GM21786 (cell line): ENCODE data around the gene TANC1.

ENCODE experiments used
- ATAC-seq: cut with Tn5 transposase; IDR thresholded peaks from one replicate; pipeline ENCODE4 v1.9.1; 2021; ENCODE audit not compliant: unreplicated experiment

The TANC1 gene

DNA sequence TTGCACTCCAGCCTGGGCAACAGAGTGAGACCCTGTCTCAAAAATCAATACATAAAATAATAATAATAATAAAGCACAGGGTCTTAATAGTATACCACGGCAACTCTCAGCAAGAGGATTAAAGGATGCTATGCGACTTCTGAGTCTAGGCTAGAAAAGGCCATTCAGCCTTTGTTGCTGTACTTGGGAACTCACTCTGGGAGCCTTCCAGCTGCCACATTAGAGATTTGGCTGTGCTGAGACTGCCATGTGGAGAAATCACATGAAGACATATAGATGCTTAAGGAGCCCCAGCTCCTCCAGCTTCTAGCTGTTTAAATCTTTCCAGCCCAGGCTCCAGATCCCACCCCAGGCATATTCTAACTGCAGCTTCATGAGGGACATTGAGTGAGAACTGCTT is 8.2 kb upstream of the TANC1 start:
- no peak for ATAC-seq

- no peak for ATAC-seq
These were observed 6.4 kb upstream of the TANC1 start for GRCh38 chr2:158962074-158962473.

DNA sequence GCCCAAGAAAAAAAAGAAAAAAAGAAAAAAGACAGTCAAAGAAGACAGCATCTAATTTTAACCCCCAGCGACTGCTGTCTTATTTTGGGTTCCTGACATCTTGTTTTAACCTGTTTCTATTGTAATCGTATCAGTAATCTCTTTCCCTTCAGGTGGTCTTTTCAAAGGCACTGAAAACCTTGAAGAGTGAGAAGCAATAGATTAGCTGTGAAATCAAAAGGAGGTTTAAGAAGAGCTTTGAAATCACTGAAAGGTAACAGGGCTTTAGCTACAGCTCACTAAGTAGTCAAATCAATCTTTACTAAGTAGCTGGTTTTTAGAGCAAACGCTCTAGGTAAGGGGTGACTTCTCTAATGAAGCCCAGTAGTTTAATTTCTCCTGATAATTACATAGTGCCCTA is 5.4 kb upstream of the TANC1 start:
- ATAC-seq = no peak

DNA sequence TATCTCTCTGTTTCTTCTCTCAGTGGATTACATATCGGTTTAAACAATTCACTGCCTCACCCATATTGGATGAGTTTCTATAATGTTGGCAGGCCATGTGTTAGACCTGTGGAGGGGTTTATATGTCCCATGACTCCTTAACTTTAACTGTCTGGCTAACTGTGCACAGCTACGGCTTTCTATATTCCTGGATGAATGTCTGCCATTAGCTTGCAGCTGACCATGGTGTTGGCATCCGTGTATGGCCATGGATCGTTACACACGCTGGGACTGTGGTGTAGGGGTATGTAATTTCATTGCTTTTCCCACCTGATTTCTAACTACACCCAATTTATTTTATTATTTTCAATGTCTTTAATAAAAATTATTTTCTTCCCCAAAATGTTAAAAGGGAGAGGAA is 3.3 kb upstream of the TANC1 start:
- ATAC-seq = no peak

GRCh38 chr2:158965641-158966040 is 2.8 kb upstream of the TANC1 start:
- no peak for ATAC-seq

DNA sequence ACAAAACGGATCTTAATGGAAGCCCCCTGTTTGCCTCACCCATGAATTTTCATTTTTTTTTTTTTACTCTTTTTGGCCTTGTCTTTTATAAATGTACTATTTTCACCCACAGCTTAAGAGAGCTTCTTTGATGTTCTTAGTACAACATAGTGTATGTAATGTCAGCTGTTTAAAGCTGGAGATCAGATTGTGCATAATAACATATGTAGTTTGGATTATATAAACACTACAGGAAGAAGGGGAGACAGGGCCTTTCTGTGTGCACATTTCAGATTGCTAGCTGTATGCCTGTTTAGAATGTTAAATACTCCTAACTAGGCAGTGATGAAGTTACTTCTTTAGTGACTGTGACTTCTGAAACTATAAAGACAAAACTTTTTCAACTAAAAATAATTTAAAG is 2.1 kb upstream of the TANC1 start:
- ATAC-seq = no peak

GRCh38 chr2:158967114-158967730 is 1.2 kb upstream of the TANC1 start:
- ATAC-seq = no peak

DNA sequence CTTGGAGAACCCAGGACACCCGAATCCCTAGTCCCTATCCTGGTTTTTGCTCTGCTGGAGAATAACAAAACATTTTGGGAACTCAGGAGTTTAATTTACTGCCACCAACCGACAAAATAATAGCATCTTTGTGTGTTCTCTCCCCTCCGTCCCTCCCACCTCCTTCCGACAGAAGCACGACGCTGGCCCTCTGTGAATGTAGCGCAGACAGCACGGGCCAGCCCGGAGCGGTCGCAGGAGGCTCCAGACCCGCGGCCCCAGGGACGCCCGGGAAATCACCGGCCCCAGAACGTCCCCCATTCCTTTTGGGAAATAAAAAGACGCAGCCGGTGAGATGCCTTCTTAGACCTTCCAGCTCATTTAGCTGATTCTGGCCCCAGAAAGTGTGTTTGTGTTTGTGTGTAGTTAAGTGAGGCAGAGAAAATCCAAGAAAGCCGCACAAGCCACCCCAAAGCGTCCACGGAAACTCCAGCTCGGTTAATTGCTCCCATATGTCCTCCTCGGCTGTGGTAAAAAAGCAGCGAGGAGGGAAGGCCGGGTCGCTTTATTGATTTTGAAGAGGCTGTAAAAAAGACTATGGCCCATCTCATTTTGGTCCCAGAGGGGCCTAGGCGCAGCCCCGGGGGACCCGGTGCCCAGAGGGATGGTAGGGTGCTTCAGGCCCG is 577 bp upstream of the TANC1 start:
- no peak for ATAC-seq

DNA sequence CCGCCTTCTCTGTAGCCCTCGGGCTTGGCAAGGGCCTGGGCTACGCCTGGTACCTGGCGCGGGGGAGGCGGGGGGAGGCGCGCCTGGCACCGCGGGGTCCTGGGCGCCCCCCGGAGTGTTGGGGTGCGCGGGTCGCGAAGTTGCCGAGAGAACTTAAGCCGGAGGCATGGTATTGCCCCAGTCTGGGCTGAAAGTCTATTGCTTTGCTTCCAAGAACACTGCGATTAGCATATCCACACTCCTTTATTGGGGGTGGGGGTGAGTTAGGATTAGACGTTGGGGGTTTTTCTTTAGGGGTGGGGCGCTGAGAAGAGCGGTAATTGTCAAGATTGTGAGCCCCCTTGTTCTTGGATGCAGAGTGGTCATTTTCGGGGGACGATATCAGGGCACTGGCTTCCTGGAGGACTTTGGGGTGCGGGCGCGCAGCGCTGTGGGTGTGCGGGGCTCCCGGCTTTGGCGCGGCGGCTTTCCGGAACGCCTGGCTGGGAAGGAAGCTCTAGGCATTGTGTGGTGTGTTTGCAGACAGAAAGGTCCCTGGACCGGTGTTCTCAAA is 798 bp downstream of the TANC1 start:
- no peak for ATAC-seq

DNA sequence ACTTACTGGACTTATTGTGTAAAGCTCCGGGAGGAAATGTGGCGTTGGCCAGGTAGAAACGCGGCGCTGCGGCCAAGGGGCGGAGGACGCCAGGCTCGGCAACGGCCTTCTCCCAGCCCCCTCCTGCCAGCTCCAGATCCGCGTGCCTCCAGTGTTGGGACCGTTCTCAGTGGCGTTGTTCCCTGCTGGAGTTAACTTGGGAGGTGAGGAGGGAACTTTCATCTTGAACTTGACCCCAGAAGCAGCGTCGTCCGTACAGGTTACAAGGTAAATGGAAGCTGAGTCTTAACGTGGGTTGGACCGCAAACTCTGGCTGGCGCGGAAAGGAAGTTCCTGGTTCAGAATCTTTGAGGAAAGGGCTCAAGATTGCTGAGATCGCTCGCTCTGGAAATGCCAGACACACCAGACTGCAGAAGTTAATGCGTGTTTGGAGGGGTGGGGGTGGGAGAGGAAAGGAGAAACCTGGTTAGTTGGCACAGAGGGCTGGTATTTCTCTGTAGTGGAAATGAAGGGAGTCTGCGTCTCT is 1.3 kb downstream of the TANC1 start:
- ATAC-seq = no peak

DNA sequence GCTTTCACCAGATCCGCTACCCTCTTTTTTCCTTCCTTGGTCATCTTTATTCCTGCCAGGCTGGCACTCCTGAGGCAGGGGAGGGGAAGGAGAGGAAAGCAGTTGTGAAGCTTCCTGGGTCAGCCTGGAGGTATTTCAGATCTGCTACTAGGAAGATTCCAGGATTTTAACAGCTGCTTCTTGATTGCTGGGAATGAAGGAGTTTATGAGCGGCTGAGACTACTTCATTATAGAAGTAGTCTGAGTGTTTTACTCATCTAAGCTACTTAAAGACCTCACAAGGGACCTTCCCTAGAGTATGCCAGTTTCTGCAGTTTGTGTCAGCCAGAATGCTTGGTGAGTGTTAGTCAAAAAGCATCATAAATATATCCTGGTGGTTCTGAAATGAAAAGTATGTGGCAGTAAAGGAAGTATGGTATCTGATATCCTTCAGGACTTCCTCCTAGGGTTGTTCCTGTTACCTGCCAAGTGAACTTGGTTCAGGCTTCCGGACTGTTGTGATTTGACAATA is 1.9 kb downstream of the TANC1 start:
- no peak for ATAC-seq

- no peak for ATAC-seq
These were observed 4.9 kb downstream of the TANC1 start for GRCh38 chr2:158973116-158973956.

DNA sequence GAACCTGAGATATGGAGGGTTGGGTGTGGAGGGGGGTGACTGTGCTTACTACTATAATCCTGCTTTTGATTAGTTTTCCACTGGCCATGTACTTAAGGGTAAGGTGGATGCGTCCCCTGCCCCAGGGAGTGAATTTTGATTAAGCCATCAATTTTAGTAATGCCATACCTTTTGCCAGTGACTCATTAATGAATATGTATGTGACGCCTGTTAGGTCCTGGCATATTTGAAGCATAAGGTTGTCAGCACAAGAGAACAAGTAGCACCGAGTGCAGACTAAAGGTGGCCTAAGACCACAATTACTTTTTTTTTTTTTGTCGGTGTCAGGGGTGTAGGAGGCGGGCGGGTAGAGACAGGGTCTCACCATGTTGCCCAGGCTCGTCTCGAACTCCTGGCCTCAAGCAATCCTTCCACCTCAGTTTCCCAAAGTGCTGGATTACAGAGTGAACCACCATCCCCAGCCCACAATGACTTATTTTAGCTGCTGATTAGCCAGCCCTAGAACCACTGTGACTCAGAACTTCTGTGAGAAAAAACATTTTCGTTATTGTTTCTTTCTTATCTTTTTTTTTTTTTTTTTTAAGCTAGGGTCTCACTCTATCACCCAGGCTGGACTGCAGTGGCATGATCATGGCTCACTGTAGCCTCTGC is 7.0 kb downstream of the TANC1 start:
- no peak for ATAC-seq

- no peak for ATAC-seq
These were observed 11.3 kb downstream of the TANC1 start for GRCh38 chr2:158979772-158980171.

DNA sequence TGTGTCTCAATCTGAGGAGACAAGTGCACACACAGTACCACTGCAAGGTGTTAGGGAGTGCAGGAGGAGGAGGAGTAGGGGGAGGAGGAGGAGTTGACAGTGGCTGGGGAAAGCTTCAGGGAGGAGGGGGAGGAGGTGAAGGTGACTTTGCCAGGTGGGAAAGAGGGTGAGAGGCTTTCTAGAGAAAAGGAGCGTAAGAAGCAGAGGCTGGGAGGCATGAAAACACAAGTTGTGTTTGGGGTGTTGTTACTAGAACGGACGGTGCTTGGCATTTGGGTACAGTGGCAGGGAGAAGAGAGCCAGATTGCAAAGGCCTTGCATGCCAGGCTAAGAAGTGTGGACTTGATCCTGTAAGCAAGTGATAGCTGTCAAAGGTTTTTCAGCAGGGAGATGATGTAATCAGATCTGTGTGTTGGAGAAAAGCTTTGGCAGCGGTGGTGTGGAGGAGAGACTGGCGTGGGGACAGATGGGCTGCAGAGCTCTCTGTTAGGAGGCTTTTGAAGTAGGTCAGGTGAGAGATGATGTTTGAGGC is 16.2 kb downstream of the TANC1 start:
- ATAC-seq = no peak

GRCh38 chr2:158988501-158988900 is 20.1 kb downstream of the TANC1 start:
- no peak for ATAC-seq

DNA sequence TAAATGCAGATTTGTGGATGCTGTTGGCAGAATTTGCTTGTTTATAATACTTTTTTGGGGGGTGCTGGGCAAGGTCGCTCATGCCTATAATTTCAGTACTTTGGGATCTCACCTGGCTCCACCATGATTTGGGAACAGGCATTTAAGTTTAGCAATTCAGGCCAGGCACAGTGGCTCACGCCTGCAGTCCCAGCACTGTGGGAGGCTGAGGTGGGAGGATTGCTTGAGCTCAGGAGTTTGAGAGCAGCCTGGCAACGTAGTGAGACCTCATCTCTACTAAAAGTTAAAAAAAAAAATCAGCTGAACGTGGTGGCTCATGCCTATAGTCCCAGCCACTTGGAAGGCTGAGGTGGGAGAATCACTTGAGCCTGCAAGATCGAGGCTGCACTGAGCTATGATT is 20.7 kb downstream of the TANC1 start:
- ATAC-seq = no peak

- no peak for ATAC-seq
These were observed 22.2 kb downstream of the TANC1 start for GRCh38 chr2:158990397-158991214.

- no peak for ATAC-seq
These were observed 24.6 kb downstream of the TANC1 start for GRCh38 chr2:158993030-158993429.
